Measurements from ENCODE around the gene KRT2. TPM values are rescaled to one million over a fixed set of nuclear protein-coding genes. Genes with fewer than 3 reads are reported as not detected.

The KRT2 gene
- total RNA-seq, 1 donor from 2014 or later = not detected

GRCh38 chr12:52643233-52644077, 8.6 kb downstream of the KRT2 start:
- H3K9me3 ChIP-seq (ENCODE audit: insufficient read depth, low read depth, low read length) = no peaks in the 10 kb centered on the region
- no peak overlapping the region for H3K4me3 ChIP-seq (ENCODE audit: insufficient read depth, low read depth, low read length)
- Mint-ChIP-seq H3K4me1 (ENCODE audit: low read depth, unreplicated experiment) (no peaks in the 10 kb centered on the region), H3K27me3 (ENCODE audit: low read depth, unreplicated experiment) (peaks cover 67% of the 10 kb centered on the region), H3K27ac (ENCODE audit: unreplicated experiment) (no peak overlapping the region), H3K4me3 (ENCODE audit: unreplicated experiment) (no peak overlapping the region), H3K9me3 (ENCODE audit: unreplicated experiment) (no peaks in the 10 kb centered on the region), H3K36me3 (ENCODE audit: low read depth, unreplicated experiment) (no peaks in the 10 kb centered on the region)
- no peaks in the 10 kb centered on the region for H4K20me1 ChIP-seq (ENCODE audit: insufficient read depth, low read length)
- no peak for TF ChIP-seq CTCF (IDR thresholded peaks at IDR 0.05; ENCODE audit: insufficient read depth, low read depth, low read length)
- no peak for TF ChIP-seq EZH2 (IDR thresholded peaks at IDR 0.05; ENCODE audit: insufficient read depth, low read length)
- no peaks in the 10 kb centered on the region for H3K79me2 ChIP-seq (ENCODE audit: insufficient read depth, low read length)
- no peak overlapping the region for H2AFZ ChIP-seq (ENCODE audit: low read depth, low read length)
- peaks cover 21% of the 10 kb centered on the region for H3K27me3 ChIP-seq (ENCODE audit: insufficient read depth, low read length)
- no peaks in the 10 kb centered on the region for H3K4me1 ChIP-seq (ENCODE audit: insufficient read depth, low read length)
- H3K4me2 ChIP-seq (ENCODE audit: low read length) = no peak overlapping the region
- no peak overlapping the region for H3K9ac ChIP-seq (ENCODE audit: low read length)
- DNase-seq (ENCODE audit: low read depth) (no peak), FAIRE-seq (no peak)
- no peaks in the 10 kb centered on the region for H3K36me3 ChIP-seq (ENCODE audit: insufficient read depth, low read length)
- no peak overlapping the region for H3K27ac ChIP-seq (ENCODE audit: low read depth, low read length)

- Mint-ChIP-seq H3K27ac (ENCODE audit: unreplicated experiment) (peak overlapping the region; percentile 49), H3K4me1 (ENCODE audit: low read depth, unreplicated experiment) (no peaks in the 10 kb centered on the region), H3K4me3 (ENCODE audit: unreplicated experiment) (no peak overlapping the region), H3K9me3 (ENCODE audit: unreplicated experiment) (no peaks in the 10 kb centered on the region), H3K27me3 (ENCODE audit: low read depth, unreplicated experiment) (peaks cover 61% of the 10 kb centered on the region), H3K36me3 (ENCODE audit: low read depth, unreplicated experiment) (no peaks in the 10 kb centered on the region)
- H3K9me3 ChIP-seq (ENCODE audit: insufficient read depth, low read depth, low read length) = no peaks in the 10 kb centered on the region
- TF ChIP-seq EZH2 (IDR thresholded peaks at IDR 0.05; ENCODE audit: insufficient read depth, low read length) (no peak), CTCF (IDR thresholded peaks at IDR 0.05; ENCODE audit: insufficient read depth, low read depth, low read length) (no peak)
- H3K27me3 ChIP-seq (ENCODE audit: insufficient read depth, low read length) = peaks cover 21% of the 10 kb centered on the region
- no peak overlapping the region for H3K27ac ChIP-seq (ENCODE audit: low read depth, low read length)
- H2AFZ ChIP-seq (ENCODE audit: low read depth, low read length) = no peak overlapping the region
- H4K20me1 ChIP-seq (ENCODE audit: insufficient read depth, low read length) = no peaks in the 10 kb centered on the region
- FAIRE-seq = no peak
- no peaks in the 10 kb centered on the region for H3K4me1 ChIP-seq (ENCODE audit: insufficient read depth, low read length)
- no peak overlapping the region for H3K4me3 ChIP-seq (ENCODE audit: insufficient read depth, low read depth, low read length)
- H3K79me2 ChIP-seq (ENCODE audit: insufficient read depth, low read length) = no peaks in the 10 kb centered on the region
- DNase-seq (ENCODE audit: low read depth) = no peak
- H3K36me3 ChIP-seq (ENCODE audit: insufficient read depth, low read length) = no peaks in the 10 kb centered on the region
- H3K4me2 ChIP-seq (ENCODE audit: low read length) = no peak overlapping the region
- no peak overlapping the region for H3K9ac ChIP-seq (ENCODE audit: low read length)
Observed at GRCh38 chr12:52641468-52641867, 10.5 kb downstream of the KRT2 start.

- peaks cover 41% of the 10 kb centered on the region for H3K27me3 Mint-ChIP-seq (ENCODE audit: low read depth, unreplicated experiment)
- Histone ChIP-seq H3K4me3 (ENCODE audit: insufficient read depth, low read depth, low read length) (no peak overlapping the region), H3K4me1 (ENCODE audit: insufficient read depth, low read length) (no peaks in the 10 kb centered on the region), H3K27me3 (ENCODE audit: insufficient read depth, low read length) (peaks cover 18% of the 10 kb centered on the region), H3K9ac (ENCODE audit: low read length) (no peak overlapping the region), H3K4me2 (ENCODE audit: low read length) (no peak overlapping the region), H2AFZ (ENCODE audit: low read depth, low read length) (no peak overlapping the region), H3K79me2 (ENCODE audit: insufficient read depth, low read length) (no peaks in the 10 kb centered on the region), H3K27ac (ENCODE audit: low read depth, low read length) (no peak overlapping the region), H4K20me1 (ENCODE audit: insufficient read depth, low read length) (no peaks in the 10 kb centered on the region), H3K36me3 (ENCODE audit: insufficient read depth, low read length) (no peaks in the 10 kb centered on the region), H3K9me3 (ENCODE audit: insufficient read depth, low read depth, low read length) (no peaks in the 10 kb centered on the region)
- DNase-seq (ENCODE audit: low read depth) (no peak), FAIRE-seq (no peak)
- H3K9me3 Mint-ChIP-seq (ENCODE audit: unreplicated experiment) = no peaks in the 10 kb centered on the region
- no peak overlapping the region for H3K4me3 Mint-ChIP-seq (ENCODE audit: unreplicated experiment)
- no peaks in the 10 kb centered on the region for H3K4me1 Mint-ChIP-seq (ENCODE audit: low read depth, unreplicated experiment)
- no peak overlapping the region for H3K27ac Mint-ChIP-seq (ENCODE audit: unreplicated experiment)
- H3K36me3 Mint-ChIP-seq (ENCODE audit: low read depth, unreplicated experiment) = peaks cover 2% of the 10 kb centered on the region
- no peak for TF ChIP-seq EZH2 (IDR thresholded peaks at IDR 0.05; ENCODE audit: insufficient read depth, low read length)
- no peak for TF ChIP-seq CTCF (IDR thresholded peaks at IDR 0.05; ENCODE audit: insufficient read depth, low read depth, low read length)
Observed at GRCh38 chr12:52637299-52637698, 14.7 kb downstream of the KRT2 start.

Data from astrocyte (in vitro differentiated cells and primary cell).